Esophagus squamous epithelium (tissue), 4 donors: ENCODE measurements around the gene ILRUN.
"Not testable (repeated sequence)": the region's sequence is repeated elsewhere in the genome, so short reads cannot be mapped to it uniquely, and the experiment has no call there.

Experiments used
- POLR2A ChIP-seq, 4 donors: fragments of 450-650 bp; IDR thresholded peaks; one replicate each; pipeline ENCODE4 v1.6.1; 2017; ENCODE audit warnings: antibody characterized with exemption in 4 of 4, mild to moderate bottlenecking in 4 of 4, moderate library complexity in 3 of 4
- TF ChIP-seq, protein P1 (sequence below), 6 experiments: fragments of 450-650 bp in 4 of 6; fragments of 200-600 bp in 2 of 6; sonication (generic) in 2 of 6; IDR thresholded peaks; one replicate each; pipeline ENCODE4 v1.5.1; 2016 to 2019; ENCODE audit warnings: antibody characterized with exemption in 6 of 6, mild to moderate bottlenecking in 4 of 6, moderate library complexity in 4 of 6

DNA sequence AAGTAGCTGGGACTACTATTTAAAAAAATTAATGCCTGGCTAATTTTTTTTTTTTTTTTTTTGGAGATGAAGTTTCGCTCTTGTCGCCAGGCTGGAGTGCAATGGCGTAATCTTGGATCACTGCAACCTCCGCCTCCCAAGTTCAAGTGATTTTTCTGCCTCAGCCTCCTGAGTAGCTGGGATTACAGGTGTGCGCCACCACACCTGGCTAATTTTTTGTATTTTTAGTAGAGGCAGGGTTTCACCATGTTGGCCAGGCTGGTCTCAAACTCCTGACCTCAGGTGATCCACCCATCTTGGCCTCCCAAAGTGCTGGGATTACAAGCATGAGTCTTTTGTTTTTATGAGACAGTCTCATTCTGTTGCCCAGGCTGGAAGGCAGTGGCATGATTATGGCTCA lies 27.8 kb downstream of the ILRUN start:
- TF ChIP-seq, protein P1, sequence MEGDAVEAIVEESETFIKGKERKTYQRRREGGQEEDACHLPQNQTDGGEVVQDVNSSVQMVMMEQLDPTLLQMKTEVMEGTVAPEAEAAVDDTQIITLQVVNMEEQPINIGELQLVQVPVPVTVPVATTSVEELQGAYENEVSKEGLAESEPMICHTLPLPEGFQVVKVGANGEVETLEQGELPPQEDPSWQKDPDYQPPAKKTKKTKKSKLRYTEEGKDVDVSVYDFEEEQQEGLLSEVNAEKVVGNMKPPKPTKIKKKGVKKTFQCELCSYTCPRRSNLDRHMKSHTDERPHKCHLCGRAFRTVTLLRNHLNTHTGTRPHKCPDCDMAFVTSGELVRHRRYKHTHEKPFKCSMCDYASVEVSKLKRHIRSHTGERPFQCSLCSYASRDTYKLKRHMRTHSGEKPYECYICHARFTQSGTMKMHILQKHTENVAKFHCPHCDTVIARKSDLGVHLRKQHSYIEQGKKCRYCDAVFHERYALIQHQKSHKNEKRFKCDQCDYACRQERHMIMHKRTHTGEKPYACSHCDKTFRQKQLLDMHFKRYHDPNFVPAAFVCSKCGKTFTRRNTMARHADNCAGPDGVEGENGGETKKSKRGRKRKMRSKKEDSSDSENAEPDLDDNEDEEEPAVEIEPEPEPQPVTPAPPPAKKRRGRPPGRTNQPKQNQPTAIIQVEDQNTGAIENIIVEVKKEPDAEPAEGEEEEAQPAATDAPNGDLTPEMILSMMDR (IDR thresholded peaks at IDR 0.05): not testable (repeated sequence)
- not testable (repeated sequence) for TF ChIP-seq POLR2A (IDR thresholded peaks at IDR 0.05)
